Activated CD4-positive, alpha-beta memory T cell treated with anti-CD3 and anti-CD28 coated beads for 36 hours (primary cell): ENCODE results near the gene SERTAD3. TPM values are rescaled to one million over a fixed set of nuclear protein-coding genes. Genes with fewer than 3 reads are reported as not detected.

Experiments used
- CTCF ChIA-PET: fragments of 350-600 bp; sonication (Branson Sonifier 250); formaldehyde crosslinking; loops from one replicate; lab custom pipeline; 2021; ENCODE audit warnings: antibody characterized with exemption, inconsistent platforms; lab: Charles Lee
- POLR2A ChIA-PET: fragments of 350-600 bp; sonication (Branson Sonifier 250); formaldehyde crosslinking; loops from one replicate; lab custom pipeline; 2021; ENCODE audit warnings: antibody characterized with exemption; lab: Charles Lee
- DNase-seq: peaks from one replicate; pipeline ENCODE4 v3.0.0-alpha.2; 2020
- H3K27ac Mint-ChIP-seq: one replicate; pipeline ENCODE4 v1.8.0; 2021; ENCODE audit warnings: mixed read lengths
- H3K27me3 Mint-ChIP-seq: one replicate; pipeline ENCODE4 v1.8.0; 2021; ENCODE audit warnings: mixed read lengths
- H3K36me3 Mint-ChIP-seq: one replicate; pipeline ENCODE4 v1.8.0; 2021; ENCODE audit warnings: mixed read lengths
- H3K4me1 Mint-ChIP-seq: one replicate; pipeline ENCODE4 v1.8.0; 2021; ENCODE audit warnings: low read depth, mixed read lengths
- H3K4me3 Mint-ChIP-seq: one replicate; pipeline ENCODE4 v1.8.0; 2021; ENCODE audit warnings: mild to moderate bottlenecking, mixed read lengths
- H3K9me3 Mint-ChIP-seq: one replicate; pipeline ENCODE4 v1.8.0; 2021; ENCODE audit warnings: mixed read lengths
- intact Hi-C: fragments of 100-400 bp; cut with micrococcal nuclease; formaldehyde crosslinking; loops from one replicate; pipeline ENCODE4 v1.15.1; 2023
- total RNA-seq, 2 experiments: library from RNA; stranded (reverse); gene quantifications; one replicate each; pipeline ENCODE4 v1.2.3, GENCODE V29; 2021

Gene SERTAD3
- total RNA-seq, 2 experiments from 2014 or later: 12.1 to 13.1 TPM

DNA sequence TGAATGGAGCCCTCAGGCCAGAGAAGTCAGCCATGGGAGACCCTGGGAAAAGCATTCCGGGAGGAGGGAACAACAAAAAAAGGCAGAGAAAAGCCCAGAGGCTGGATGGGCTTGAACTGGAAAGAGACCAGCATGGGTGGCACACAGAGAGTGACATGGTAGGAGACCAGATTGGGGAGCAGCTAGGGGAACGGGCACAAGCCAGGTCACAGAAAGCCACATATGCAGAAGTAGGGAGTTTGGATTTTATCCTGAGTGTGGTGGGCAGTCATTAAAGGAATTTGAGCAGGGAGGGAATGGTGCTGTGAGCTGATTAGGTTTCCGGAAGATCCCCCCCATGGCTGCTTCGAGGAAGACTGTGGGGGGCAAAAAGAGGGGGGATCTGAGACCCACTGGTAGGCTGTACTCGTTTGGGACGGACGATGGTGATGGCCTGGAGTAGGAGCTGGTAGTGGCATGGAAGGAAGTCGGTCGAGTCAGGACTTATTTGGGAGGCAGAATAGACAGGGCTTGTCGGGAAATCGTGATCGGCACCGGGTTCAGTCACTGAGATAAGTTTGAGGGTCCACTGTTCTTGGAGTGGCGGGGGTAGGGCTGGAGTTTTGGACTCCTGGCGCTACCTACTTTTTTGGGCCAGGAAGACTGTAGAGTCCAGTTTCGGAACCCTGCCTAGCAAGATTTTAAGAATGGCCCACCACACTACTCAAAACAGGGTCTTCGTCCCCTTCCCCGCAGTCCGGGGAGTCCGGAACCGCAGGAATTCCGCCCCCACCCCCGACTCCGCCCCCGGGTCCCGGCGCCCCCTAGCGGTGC is 19.3 kb downstream of the SERTAD3 start:
- CTCF ChIA-PET: interaction anchor here (1.0 to 1.3 kb wide), 2 partner anchors 18 to 39 kb away, joined by 3 to 6 read pairs; no protein-coding TSS in a partner anchor
- Mint-ChIP-seq H3K27ac (peak overlapping the region; percentile 88), H3K27me3 (no peaks in the 10 kb centered on the region), H3K4me1 (peaks cover 19% of the 10 kb centered on the region), H3K9me3 (no peaks in the 10 kb centered on the region), H3K36me3 (peaks cover 11% of the 10 kb centered on the region), H3K4me3 (peak overlapping the region; percentile 81)
- intact Hi-C loops: loop anchor here (1.0 to 5.0 kb wide), 2 partner anchors 21 to 78 kb away; partner anchors contain the start of genes C19orf47 and PLD3
- DNase-seq: peak; percentile 38
- POLR2A ChIA-PET: interaction anchor here (2.1 kb wide), 1 partner anchor 18 kb away, joined by 10 read pairs; the partner anchor contains the start of gene SERTAD3

GRCh38 chr19:40423938-40424337 is 20.2 kb downstream of the SERTAD3 start:
- Mint-ChIP-seq H3K4me1 (peaks cover 19% of the 10 kb centered on the region), H3K4me3 (peak overlapping the region; percentile 48), H3K27me3 (no peaks in the 10 kb centered on the region), H3K9me3 (no peaks in the 10 kb centered on the region), H3K36me3 (peaks cover 11% of the 10 kb centered on the region), H3K27ac (peak overlapping the region; percentile 78)
- ChIA-PET CTCF (interaction anchor here (0.7 to 1.3 kb wide), 4 partner anchors 19 to 453 kb away, joined by 3 to 6 read pairs (median 4); partner anchors contain the start of genes PSMC4 and SERTAD3), POLR2A (interaction anchor here (2.1 kb wide), 1 partner anchor 19 kb away, joined by 10 read pairs; the partner anchor contains the start of gene SERTAD3)
- DNase-seq: no peak
- intact Hi-C loops: no loop called here

DNA sequence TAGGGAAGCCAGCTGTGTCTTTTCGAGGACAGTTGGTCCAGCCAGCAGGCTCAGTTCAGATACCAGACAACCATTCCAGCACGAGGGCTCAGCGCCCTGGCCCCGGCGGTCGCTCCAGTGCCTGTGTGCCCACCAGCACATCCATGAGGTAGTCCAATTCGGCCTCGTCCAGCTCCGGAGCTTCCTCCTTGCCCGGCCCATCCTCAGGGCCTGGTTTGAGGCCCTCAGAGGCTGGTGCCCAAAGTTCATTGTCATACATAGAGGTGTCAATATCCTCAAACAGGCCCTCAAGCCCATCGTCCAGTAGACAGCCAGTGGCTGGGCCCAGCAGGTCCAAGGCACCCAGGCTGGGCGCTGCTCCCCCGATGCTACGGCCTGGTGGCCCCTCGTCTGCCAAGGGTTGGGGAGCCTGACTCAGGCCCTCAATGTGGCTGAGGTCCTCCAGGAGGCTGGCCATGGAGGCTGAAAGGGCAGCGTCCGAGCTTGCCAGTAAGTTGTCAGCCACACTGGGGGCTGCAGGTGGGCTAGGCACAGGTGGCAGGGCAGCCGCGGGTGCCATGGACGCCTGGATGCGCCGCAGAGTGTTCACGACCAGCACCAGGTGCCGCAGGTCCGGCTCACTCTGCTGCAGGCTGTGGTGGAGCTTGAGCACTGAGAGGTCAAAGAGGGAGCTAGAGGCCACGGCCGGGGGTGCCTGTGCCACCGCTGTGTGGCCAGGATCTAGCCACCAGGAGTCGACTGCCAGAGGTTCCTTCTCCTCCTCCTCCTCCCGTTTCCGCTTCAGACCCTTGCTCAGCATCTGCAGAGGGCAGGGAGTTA is 21.2 kb downstream of the SERTAD3 start:
- Mint-ChIP-seq H3K4me3 (peak overlapping the region; percentile 77), H3K27ac (peak overlapping the region; percentile 93), H3K4me1 (peaks cover 19% of the 10 kb centered on the region), H3K27me3 (no peaks in the 10 kb centered on the region), H3K36me3 (peaks cover 11% of the 10 kb centered on the region), H3K9me3 (no peaks in the 10 kb centered on the region)
- ChIA-PET POLR2A (interaction anchor here (2.1 kb wide), 1 partner anchor 20 kb away, joined by 10 read pairs; the partner anchor contains the start of gene SERTAD3), CTCF (interaction anchor here (0.7 to 1.6 kb wide), 4 partner anchors 21 to 452 kb away, joined by 3 to 6 read pairs (median 3); partner anchors contain the start of genes BLVRB, PSMC4 and SERTAD3)
- intact Hi-C loops: no loop called here
- no peak for DNase-seq

GRCh38 chr19:40421993-40422747 is 22.0 kb downstream of the SERTAD3 start:
- CTCF ChIA-PET: interaction anchor here (0.5 to 2.0 kb wide), 5 partner anchors 19 to 201 kb away, joined by 3 to 28 read pairs (median 4); partner anchors contain the start of gene BLVRB
- no peaks in the 10 kb centered on the region for H3K27me3 Mint-ChIP-seq
- no peak for DNase-seq
- peak overlapping the region; percentile 93 for H3K27ac Mint-ChIP-seq
- no peaks in the 10 kb centered on the region for H3K9me3 Mint-ChIP-seq
- intact Hi-C loops: loop anchor here (1.0 kb wide), 1 partner anchor 21 kb away; no protein-coding TSS in a partner anchor
- peaks cover 11% of the 10 kb centered on the region for H3K36me3 Mint-ChIP-seq
- H3K4me1 Mint-ChIP-seq: peaks cover 20% of the 10 kb centered on the region
- POLR2A ChIA-PET: no interaction called here
- peak overlapping the region; percentile 77 for H3K4me3 Mint-ChIP-seq

GRCh38 chr19:40420766-40421765 is 23.1 kb downstream of the SERTAD3 start:
- peak; percentile 84 for DNase-seq
- Mint-ChIP-seq H3K27me3 (no peaks in the 10 kb centered on the region), H3K4me3 (peak overlapping the region; percentile 77), H3K9me3 (no peaks in the 10 kb centered on the region), H3K36me3 (peaks cover 11% of the 10 kb centered on the region), H3K27ac (peak overlapping the region; percentile 93), H3K4me1 (peaks cover 21% of the 10 kb centered on the region)
- POLR2A ChIA-PET: interaction anchor here (0.7 to 1.4 kb wide), 8 partner anchors 9 to 73 kb away, joined by 3 to 5 read pairs (median 4); partner anchors contain the start of genes BLVRB, C19orf47, PLD3 and SPTBN4
- CTCF ChIA-PET: interaction anchor here (0.7 to 2.1 kb wide), 28 partner anchors 8 to 213 kb away, joined by 3 to 28 read pairs (median 5); partner anchors contain the start of genes AKT2, BLVRB, C19orf47 and PLD3
- intact Hi-C loops: loop anchor here (1.0 kb wide), 1 partner anchor 22 kb away; no protein-coding TSS in a partner anchor

GRCh38 chr19:40420451-40420765 is 23.7 kb downstream of the SERTAD3 start:
- POLR2A ChIA-PET: interaction anchor here (0.7 to 1.4 kb wide), 8 partner anchors 9 to 72 kb away, joined by 3 to 5 read pairs (median 4); partner anchors contain the start of genes BLVRB, C19orf47, PLD3 and SPTBN4
- Mint-ChIP-seq H3K36me3 (peaks cover 8% of the 10 kb centered on the region), H3K27me3 (no peaks in the 10 kb centered on the region), H3K4me3 (peak overlapping the region; percentile 77), H3K9me3 (no peaks in the 10 kb centered on the region), H3K27ac (peak overlapping the region; percentile 93), H3K4me1 (peaks cover 21% of the 10 kb centered on the region)
- DNase-seq: no peak
- CTCF ChIA-PET: interaction anchor here (0.7 to 2.1 kb wide), 28 partner anchors 9 to 214 kb away, joined by 3 to 28 read pairs (median 5); partner anchors contain the start of genes AKT2, BLVRB, C19orf47 and PLD3
- intact Hi-C loops: no loop called here

DNA sequence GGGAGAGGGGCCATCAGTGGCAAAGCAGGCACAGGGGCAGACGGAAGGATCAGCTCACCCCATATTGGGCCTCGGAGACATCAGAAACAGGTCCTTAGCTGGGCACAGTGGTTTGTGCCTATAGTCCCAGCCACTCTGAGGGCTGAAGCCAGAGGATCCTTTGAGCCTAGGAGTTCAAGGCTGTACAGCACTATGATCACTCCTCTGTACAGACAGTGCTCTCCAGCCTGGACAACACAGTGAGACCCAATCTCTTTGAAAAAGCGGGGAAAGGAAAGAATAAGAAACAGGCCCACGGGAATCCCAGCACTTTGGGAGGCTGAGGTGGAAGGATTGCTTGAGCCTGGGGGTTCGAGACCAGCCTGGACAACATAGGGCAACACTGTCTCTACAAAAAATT is 24.4 kb downstream of the SERTAD3 start:
- H3K27ac Mint-ChIP-seq: no peak overlapping the region
- H3K4me1 Mint-ChIP-seq: peaks cover 21% of the 10 kb centered on the region
- H3K27me3 Mint-ChIP-seq: no peaks in the 10 kb centered on the region
- H3K9me3 Mint-ChIP-seq: no peaks in the 10 kb centered on the region
- intact Hi-C loops: no loop called here
- DNase-seq: no peak
- peak overlapping the region; percentile 55 for H3K4me3 Mint-ChIP-seq
- ChIA-PET CTCF (interaction anchor here (0.7 to 2.1 kb wide), 15 partner anchors 8 to 215 kb away, joined by 3 to 28 read pairs (median 8); partner anchors contain the start of genes BLVRB, C19orf47, PLD3 and SERTAD3), POLR2A (interaction anchor here (0.6 to 1.4 kb wide), 3 partner anchors 17 to 43 kb away, joined by 3 to 5 read pairs (median 4); no protein-coding TSS in a partner anchor)
- H3K36me3 Mint-ChIP-seq: peaks cover 8% of the 10 kb centered on the region

DNA sequence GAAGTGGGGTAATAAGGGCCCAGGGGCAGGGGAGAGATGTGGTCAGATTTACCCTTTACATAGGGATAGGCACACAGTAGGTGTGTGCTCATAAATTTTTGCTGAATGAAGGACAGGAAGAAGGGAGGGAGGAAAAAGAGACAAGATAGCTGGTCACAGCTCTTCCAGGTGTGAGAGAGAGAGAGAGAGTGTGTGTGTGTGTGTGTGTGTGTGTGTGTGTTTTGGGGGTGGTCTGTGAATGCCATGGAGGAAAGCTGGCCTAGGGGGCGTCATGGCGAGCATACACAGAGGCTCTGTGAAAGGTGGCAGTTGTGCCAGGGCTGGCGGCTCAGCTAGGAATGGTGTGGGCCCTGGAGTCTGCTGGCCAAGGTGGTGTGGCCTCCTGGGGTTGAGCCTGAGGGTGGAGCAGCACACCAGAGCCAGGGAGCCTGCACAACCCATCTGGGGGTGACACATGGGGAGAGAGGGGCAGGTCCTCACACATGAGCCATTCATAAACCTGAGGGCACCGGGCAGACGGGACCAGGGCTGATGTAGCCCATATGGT is 25.0 kb downstream of the SERTAD3 start:
- ChIA-PET POLR2A (interaction anchor here (0.6 kb wide), 1 partner anchor 24 kb away, joined by 3 read pairs; no protein-coding TSS in a partner anchor), CTCF (no interaction called here)
- H3K27ac Mint-ChIP-seq: no peak overlapping the region
- H3K27me3 Mint-ChIP-seq: no peaks in the 10 kb centered on the region
- no peak for DNase-seq
- peaks cover 5% of the 10 kb centered on the region for H3K36me3 Mint-ChIP-seq
- no peak overlapping the region for H3K4me3 Mint-ChIP-seq
- no peaks in the 10 kb centered on the region for H3K9me3 Mint-ChIP-seq
- intact Hi-C loops: no loop called here
- H3K4me1 Mint-ChIP-seq: peaks cover 20% of the 10 kb centered on the region

- Mint-ChIP-seq H3K9me3 (no peaks in the 10 kb centered on the region), H3K4me1 (peaks cover 18% of the 10 kb centered on the region), H3K27me3 (peaks cover 3% of the 10 kb centered on the region), H3K4me3 (no peak overlapping the region), H3K36me3 (peaks cover 5% of the 10 kb centered on the region), H3K27ac (no peak overlapping the region)
- no peak for DNase-seq
- intact Hi-C loops: no loop called here
- ChIA-PET POLR2A (no interaction called here), CTCF (no interaction called here)
Observed at GRCh38 chr19:40418040-40418439, 26.1 kb downstream of the SERTAD3 start.
